ENCODE results near the gene ZNF385A. TPM values are rescaled to one million over a fixed set of nuclear protein-coding genes. Genes with fewer than 3 reads are reported as not detected.

ZNF385A gene
- total and polyA plus RNA-seq, 2 of the 13 experiments (the other 11 are each of a cell fraction or from before 2014, with no cell fraction given) = 0.44 to 0.67 TPM

DNA sequence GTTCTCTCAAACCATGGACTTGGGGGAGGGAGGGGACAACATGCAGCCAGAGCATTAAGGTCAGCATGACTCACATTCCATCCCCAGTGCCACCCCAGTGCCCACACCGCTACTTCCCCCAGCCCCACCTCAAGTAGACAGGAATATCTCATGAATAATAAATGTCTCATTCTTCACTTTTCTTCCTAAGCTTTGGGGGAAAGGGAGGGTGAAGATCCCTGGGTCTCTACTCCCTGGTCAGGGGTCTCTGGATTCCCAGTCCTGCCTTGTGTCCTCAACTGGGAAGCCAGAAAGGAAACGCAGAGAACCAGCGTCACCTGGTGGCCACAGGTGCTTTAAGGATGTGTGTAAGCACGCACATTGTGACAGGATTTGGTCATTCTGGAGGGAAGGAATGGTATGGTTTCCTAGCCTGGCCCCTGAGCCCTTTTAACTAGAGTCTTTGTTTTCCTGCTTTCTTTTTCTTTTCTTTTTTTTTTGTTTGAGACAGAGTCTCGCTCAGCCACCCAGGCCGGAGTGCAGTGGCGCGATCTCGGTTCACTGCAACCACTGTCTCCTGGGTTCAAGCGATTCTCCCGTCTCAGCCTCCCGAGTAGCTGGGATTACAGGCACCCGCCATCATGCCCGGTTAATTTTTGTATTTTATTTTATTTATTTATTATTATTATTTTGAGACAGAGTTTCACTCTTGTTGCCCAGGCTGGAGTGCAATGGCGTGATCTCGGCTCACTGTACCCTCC is 23.6 kb downstream of the ZNF385A start (continued):
- TF ChIP-seq, protein P1, sequence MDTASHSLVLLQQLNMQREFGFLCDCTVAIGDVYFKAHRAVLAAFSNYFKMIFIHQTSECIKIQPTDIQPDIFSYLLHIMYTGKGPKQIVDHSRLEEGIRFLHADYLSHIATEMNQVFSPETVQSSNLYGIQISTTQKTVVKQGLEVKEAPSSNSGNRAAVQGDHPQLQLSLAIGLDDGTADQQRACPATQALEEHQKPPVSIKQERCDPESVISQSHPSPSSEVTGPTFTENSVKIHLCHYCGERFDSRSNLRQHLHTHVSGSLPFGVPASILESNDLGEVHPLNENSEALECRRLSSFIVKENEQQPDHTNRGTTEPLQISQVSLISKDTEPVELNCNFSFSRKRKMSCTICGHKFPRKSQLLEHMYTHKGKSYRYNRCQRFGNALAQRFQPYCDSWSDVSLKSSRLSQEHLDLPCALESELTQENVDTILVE (CRISPR knock-in tag; IDR thresholded peaks at IDR 0.05) = 0 out of 2 replicates have a peak, but pooled peaks have one; percentile 40
- TF ChIP-seq ZNF816 (CRISPR knock-in tag; IDR thresholded peaks at IDR 0.05; ENCODE audit: borderline replicate concordance) (no peak), ZMAT3 (CRISPR knock-in tag; conservative IDR thresholded peaks at IDR 0.05) (no peak), GABPB1 (CRISPR knock-in tag; IDR thresholded peaks at IDR 0.05) (peak; percentile 26; the same call in 1 of the 2 replicates), ZNF570 (CRISPR knock-in tag; IDR thresholded peaks at IDR 0.05; ENCODE audit: borderline replicate concordance) (no peak), ZFYVE20 (CRISPR knock-in tag; IDR thresholded peaks at IDR 0.05; ENCODE audit: borderline replicate concordance, low read depth) (no peak), ZNF660 (CRISPR knock-in tag; IDR thresholded peaks at IDR 0.05; ENCODE audit: borderline replicate concordance, low read depth) (no peak), ZNF83 (CRISPR knock-in tag; IDR thresholded peaks at IDR 0.05; ENCODE audit: borderline replicate concordance) (no peak), ZNF333 (CRISPR knock-in tag; IDR thresholded peaks at IDR 0.05; ENCODE audit: borderline replicate concordance) (no peak)

DNA sequence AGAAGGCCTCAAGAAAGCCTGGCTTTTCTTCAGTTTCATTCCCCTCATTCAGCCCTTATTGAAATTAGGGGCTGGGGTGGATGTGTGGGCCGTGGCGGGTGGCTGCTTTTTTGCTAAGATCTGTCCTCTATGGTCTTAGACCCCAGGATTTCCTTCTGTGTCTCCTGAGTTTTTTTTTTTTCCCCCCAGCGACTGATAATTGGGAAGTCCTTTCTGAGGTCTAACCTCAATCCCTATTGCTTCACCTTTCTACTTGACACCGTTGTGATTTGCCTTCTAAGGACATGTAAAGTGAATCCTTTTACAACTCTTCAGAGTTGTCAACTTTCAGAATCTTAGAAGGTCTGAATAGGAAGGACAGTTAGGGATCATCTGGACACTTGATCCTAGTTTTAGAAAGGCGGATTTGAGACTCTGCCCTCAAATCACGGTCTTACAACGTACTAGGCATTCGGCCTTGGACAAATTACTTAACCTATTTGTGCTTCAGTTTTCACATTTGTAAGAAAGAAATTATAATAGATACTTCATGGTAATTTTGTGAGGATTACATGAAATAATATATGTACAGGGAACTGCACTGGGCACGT is 24.7 kb downstream of the ZNF385A start:
- peak overlapping the region; percentile 94 for H3K4me2 ChIP-seq (ENCODE audit: low read depth, low read length)
- ATAC-seq (no peak), FAIRE-seq (no peak), DNase-seq (ENCODE audit: low spot score) (no peak)
- ChIA-PET CTCF (ENCODE audit: low intra/inter-chr PET ratio, low total read pairs) (interaction anchor here (1.5 to 3.5 kb wide), 6 partner anchors 9 to 146 kb away, joined by 4 to 40 read pairs (median 16); no protein-coding TSS in a partner anchor), POLR2A (interaction anchor here (0.9 to 4.4 kb wide), 19 partner anchors 8 to 171 kb away, joined by 3 to 53 read pairs (median 6); partner anchors contain the start of genes CBX5, COPZ1, HNRNPA1 and SMUG1)
- peak overlapping the region; percentile 99 for H2AFZ ChIP-seq (ENCODE audit: low read length)
- no peaks in the 10 kb centered on the region for H3K9me3 ChIP-seq (ENCODE audit: low read length)
- WGBS (ENCODE audit: low lambda C conversion rate) = 6% methylated on average over 9 of the region's 9 CpGs
- peak overlapping the region; percentile 64 for H3K9ac ChIP-seq (ENCODE audit: insufficient read depth, low read depth, low read length)
- H3K4me3 ChIP-seq (replicated peaks in 1 of 3; ENCODE audit: insufficient read depth in 1 of 3, low read depth in 2 of 3, low read length in 3 of 3) = peak overlapping the region; percentile 45 to 70 (median 48); a peak in 5 of 6 replicates
- TSS peak; percentile 95 for BruUV-seq (replicated peaks)
- in situ Hi-C loops (cut with HindIII; ENCODE audit: extremely low pct_ligation_motif_present, low pct_unique_long_range_greater_than_20kb) = loop anchor here (5.0 to 10.0 kb wide), 3 partner anchors 63 to 345 kb away; no protein-coding TSS in a partner anchor
- H4K20me1 ChIP-seq (ENCODE audit: insufficient read depth, low read length) = no peaks in the 10 kb centered on the region
- intact Hi-C loops (cut with micrococcal nuclease; ENCODE audit: unreplicated experiment) = loop anchor here (1.0 to 10.0 kb wide), 6 partner anchors 23 to 355 kb away; partner anchors contain the start of genes COPZ1, HOXC8 and HOXC9
- H3K4me1 ChIP-seq (ENCODE audit: insufficient read depth, low read length) = peaks cover 40% of the 10 kb centered on the region
- no peaks in the 10 kb centered on the region; a peak in 1 of 5 replicates for H3K27me3 ChIP-seq (ENCODE audit: control insufficient read depth in 1 of 2, insufficient read depth in 2 of 2, low read length in 2 of 2)
- H3K79me2 ChIP-seq (ENCODE audit: insufficient read depth, low read length) = no peaks in the 10 kb centered on the region
- H3K27ac ChIP-seq (ENCODE audit: extremely low read length, insufficient read depth, low read length) = peak overlapping the region; percentile 52
- no peaks in the 10 kb centered on the region for H3K36me3 ChIP-seq (replicated peaks in 1 of 2; ENCODE audit: control insufficient read depth in 1 of 2, insufficient read depth in 2 of 2, low read length in 2 of 2)
- TF ChIP-seq, protein P2, sequence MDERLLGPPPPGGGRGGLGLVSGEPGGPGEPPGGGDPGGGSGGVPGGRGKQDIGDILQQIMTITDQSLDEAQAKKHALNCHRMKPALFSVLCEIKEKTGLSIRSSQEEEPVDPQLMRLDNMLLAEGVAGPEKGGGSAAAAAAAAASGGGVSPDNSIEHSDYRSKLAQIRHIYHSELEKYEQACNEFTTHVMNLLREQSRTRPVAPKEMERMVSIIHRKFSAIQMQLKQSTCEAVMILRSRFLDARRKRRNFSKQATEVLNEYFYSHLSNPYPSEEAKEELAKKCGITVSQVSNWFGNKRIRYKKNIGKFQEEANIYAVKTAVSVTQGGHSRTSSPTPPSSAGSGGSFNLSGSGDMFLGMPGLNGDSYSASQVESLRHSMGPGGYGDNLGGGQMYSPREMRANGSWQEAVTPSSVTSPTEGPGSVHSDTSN (CRISPR knock-in tag; IDR thresholded peaks at IDR 0.05) = no peak
- TF ChIP-seq SMAD9 (CRISPR knock-in tag; IDR thresholded peaks at IDR 0.05) = no peak
- TF ChIP-seq ZNF441 (CRISPR knock-in tag; IDR thresholded peaks at IDR 0.05; ENCODE audit: borderline replicate concordance) = no peak
- TF ChIP-seq MED1 (CRISPR knock-in tag; IDR thresholded peaks at IDR 0.05) = no peak
- TF ChIP-seq BRD4 (CRISPR knock-in tag; IDR thresholded peaks at IDR 0.05) = no peak
- no peak for TF ChIP-seq CCAR2 (optimal IDR thresholded peaks at IDR 0.05; ENCODE audit: low read depth, low read length)
- no peak for TF ChIP-seq ZNF331 (CRISPR knock-in tag; IDR thresholded peaks at IDR 0.05)
- TF ChIP-seq SNAI1 (CRISPR knock-in tag; IDR thresholded peaks at IDR 0.05; ENCODE audit: borderline replicate concordance) = no peak
- TF ChIP-seq ZNF556 (CRISPR knock-in tag; IDR thresholded peaks at IDR 0.05; ENCODE audit: borderline replicate concordance) = no peak
- TF ChIP-seq, protein P3, sequence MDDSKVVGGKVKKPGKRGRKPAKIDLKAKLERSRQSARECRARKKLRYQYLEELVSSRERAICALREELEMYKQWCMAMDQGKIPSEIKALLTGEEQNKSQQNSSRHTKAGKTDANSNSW (CRISPR knock-in tag; IDR thresholded peaks at IDR 0.05; ENCODE audit: borderline replicate concordance) = no peak
- no peak for TF ChIP-seq ZNF496 (CRISPR knock-in tag; IDR thresholded peaks at IDR 0.05; ENCODE audit: insufficient replicate concordance)

Data from HepG2 (cell line).